Measurements from ENCODE around the gene PTPN9. TPM values are rescaled to one million over a fixed set of nuclear protein-coding genes. Genes with fewer than 3 reads are reported as not detected.

PTPN9 gene
- total RNA-seq (2016; rRNA removed; fragmentation: Illumina TruSeq; extraction: Trizol) (16.5 and 16.6 TPM in 2 replicates), polyA plus RNA-seq (2011; rRNA removed) (19.9 and 21.3 TPM in 2 replicates), polyA minus RNA-seq (2011; rRNA and poly(A)+ RNA removed; ENCODE audit: low replicate concordance) (75.2 and 86.3 TPM in 2 replicates), Bru-seq, nascent RNA (percentile 58 among the genes with signal in this experiment), BruChase-seq, experiment 1, labeled RNA remaining after a 6-hour chase (percentile 66 among the genes with signal in this experiment), BruChase-seq, experiment 2, labeled RNA remaining after a 2-hour chase (percentile 62 among the genes with signal in this experiment)
- 12.9 and 15.6 TPM in 2 replicates for total RNA-seq (2016; cell fraction: cytosol; rRNA removed; fragmentation: Illumina TruSeq; extraction: Trizol; ENCODE audit: low read depth)
- total RNA-seq (2016; cell fraction: insoluble cytoplasmic fraction; rRNA removed; fragmentation: Illumina TruSeq; extraction: Trizol), result 16.3 and 17.5 TPM in 2 replicates
- 20.4 and 21.9 TPM in 2 replicates for total RNA-seq (2016; cell fraction: membrane; rRNA removed; fragmentation: Illumina TruSeq; extraction: Trizol)
- 11.6 and 14.4 TPM in 2 replicates for total RNA-seq (2016; cell fraction: nucleus; rRNA removed; fragmentation: Illumina TruSeq; extraction: Trizol)
- 21.8 and 22.9 TPM in 2 replicates for polyA plus RNA-seq (2011; cell fraction: cytosol; rRNA removed)
- polyA plus RNA-seq (2011; cell fraction: nucleus; rRNA removed), result 12.9 and 15.1 TPM in 2 replicates
- 13.3 and 14.1 TPM in 2 replicates for polyA plus RNA-seq (2012)
- polyA plus RNA-seq (2016; cell fraction: cytosol; fragmentation: Illumina TruSeq; extraction: Trizol; ENCODE audit: low read depth), result 5.8 and 6.2 TPM in 2 replicates
- polyA plus RNA-seq (2016; cell fraction: insoluble cytoplasmic fraction; fragmentation: Illumina TruSeq; extraction: Trizol; ENCODE audit: low read depth), result 16.3 and 19.5 TPM in 2 replicates
- 14.9 and 15.7 TPM in 2 replicates for polyA plus RNA-seq (2016; cell fraction: membrane; fragmentation: Illumina TruSeq; extraction: Trizol; ENCODE audit: low read depth)
- 13.5 and 15.4 TPM in 2 replicates for polyA plus RNA-seq (2016; cell fraction: nucleus; fragmentation: Illumina TruSeq; extraction: Trizol; ENCODE audit: insufficient read depth, low read depth)
- 11.8 and 13.8 TPM in 2 replicates for polyA minus RNA-seq (2011; cell fraction: cytosol; rRNA and poly(A)+ RNA removed)
- 13.6 and 20.1 TPM in 2 replicates for polyA minus RNA-seq (2011; cell fraction: nucleus; rRNA and poly(A)+ RNA removed)
- long read RNA-seq, experiment 1, full-length matches to known transcripts, result 5 of 11 reads
- long read RNA-seq, experiment 1, partial matches to known transcripts, result 0 of 11 reads
- long read RNA-seq, experiment 1, other reads (novel, unspliced or antisense), result 6 of 11 reads
- long read RNA-seq, experiment 2, full-length matches to known transcripts, result 13 of 38 reads
- long read RNA-seq, experiment 2, partial matches to known transcripts, result 3 of 38 reads
- long read RNA-seq, experiment 2, other reads (novel, unspliced or antisense), result 22 of 38 reads

DNA sequence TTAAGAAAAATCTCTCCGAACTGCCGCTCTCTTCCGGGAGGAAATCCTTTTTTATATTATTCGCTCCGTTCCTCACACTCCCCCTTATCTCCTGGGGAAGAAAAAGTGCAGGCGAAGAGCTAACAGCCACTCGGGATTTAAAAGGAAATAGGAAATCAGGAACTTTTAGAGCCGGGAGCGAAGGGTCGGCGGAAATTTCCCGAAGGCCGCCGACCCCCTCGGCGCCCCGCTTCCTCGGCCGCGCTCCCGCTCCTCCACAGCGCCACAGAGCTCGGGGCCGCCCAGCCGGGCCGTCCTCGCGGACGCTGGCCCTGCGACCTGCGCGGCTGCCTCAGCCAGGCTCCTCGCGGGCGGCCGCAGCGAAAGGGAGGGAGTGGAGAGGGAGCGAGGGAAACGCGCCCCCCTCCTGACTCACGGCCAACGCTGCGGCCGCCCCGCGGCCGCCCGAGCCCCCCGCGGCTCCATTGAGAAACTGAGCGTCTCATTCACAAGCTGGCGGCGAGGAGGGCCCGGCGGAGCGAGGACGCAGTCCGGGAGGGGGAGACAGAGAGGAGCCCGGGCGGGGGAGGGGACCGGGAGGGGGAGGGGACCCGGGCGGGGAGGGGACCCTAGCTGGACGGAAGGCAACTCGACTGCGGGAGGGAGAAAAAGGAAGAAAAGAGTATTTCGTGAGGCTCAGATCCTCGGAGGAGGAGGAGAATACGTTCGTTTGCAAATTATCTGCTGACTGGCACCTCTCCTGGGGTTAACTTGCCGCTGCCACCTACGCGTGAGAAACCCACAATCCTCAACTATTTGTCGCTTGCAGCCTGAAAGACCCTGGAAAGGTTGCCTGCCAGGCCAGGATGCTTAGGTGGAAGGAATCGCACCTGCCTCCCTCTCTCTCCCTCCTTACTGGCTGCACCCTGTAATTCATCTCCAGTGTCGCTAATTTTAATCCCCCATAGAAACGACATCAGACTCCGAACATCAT, at the start of gene PTPN9:
TSS of gene PTPN9 (minus strand) at position 368 of the 973 bp plus-strand sequence. CDS start 539 bp downstream, outside the sequence.
- Histone ChIP-seq H3K4me3 (replicated peaks in 1 of 3; ENCODE audit: insufficient read depth in 1 of 3, low read depth in 2 of 3, low read length in 3 of 3) (peak within 1 kb of the TSS; percentile 74 to 100 (median 87)), H3K9me3 (ENCODE audit: low read length) (no peaks in the 10 kb centered on the region), H3K79me2 (ENCODE audit: insufficient read depth, low read length) (peaks cover 29% of the 10 kb centered on the region), H4K20me1 (ENCODE audit: insufficient read depth, low read length) (no peaks in the 10 kb centered on the region; the same call in 1 of the 2 replicates), H2AFZ (ENCODE audit: low read length) (peak within 1 kb of the TSS; percentile 96), H3K4me2 (ENCODE audit: low read depth, low read length) (peak within 1 kb of the TSS; percentile 97), H3K27me3 (ENCODE audit: control insufficient read depth in 1 of 2, insufficient read depth in 2 of 2, low read length in 2 of 2) (no peaks in the 10 kb centered on the region; a peak in 2 of 5 replicates), H3K9ac (ENCODE audit: insufficient read depth, low read depth, low read length) (peak within 1 kb of the TSS; percentile 94), H3K36me3 (replicated peaks in 1 of 2; ENCODE audit: control insufficient read depth in 1 of 2, insufficient read depth in 2 of 2, low read length in 2 of 2) (0 out of 5 replicates have a peak, but pooled peaks cover 0 to 2% of the 10 kb centered on the region in 2 experiments), H3K4me1 (ENCODE audit: insufficient read depth, low read length) (peaks cover 37% of the 10 kb centered on the region), H3K27ac (ENCODE audit: extremely low read length, insufficient read depth, low read length) (peak within 1 kb of the TSS; percentile 93)
- BruUV-seq (replicated peaks), result TSS peak; percentile 58
- CTCF ChIA-PET (ENCODE audit: low intra/inter-chr PET ratio, low total read pairs), result no interaction called here
- in situ Hi-C loops (cut with HindIII; ENCODE audit: extremely low pct_ligation_motif_present, low pct_unique_long_range_greater_than_20kb) (no loop called here), intact Hi-C loops (cut with micrococcal nuclease; ENCODE audit: unreplicated experiment) (loop anchor here (5.0 kb wide), 1 partner anchor 48 kb away; the partner anchor contains the start of gene SNUPN)
- peak; percentile 88 for ATAC-seq
- POLR2A ChIA-PET, result interaction anchor here (0.7 to 3.0 kb wide), 13 partner anchors 9 to 211 kb away, joined by 3 to 13 read pairs (median 6); partner anchors contain the start of genes IMP3, MAN2C1, SIN3A and SNUPN
- WGBS (ENCODE audit: low lambda C conversion rate), result 1% methylated on average over 45 of the region's 78 CpGs
- peak; percentile 66 for DNase-seq (ENCODE audit: low spot score)
- no peak for FAIRE-seq
- 0 out of 2 replicates have a peak, but pooled peaks have one; percentile 9 for TF ChIP-seq ERF (CRISPR knock-in tag; IDR thresholded peaks at IDR 0.05)
- peak; percentile 78 for TF ChIP-seq HNRNPK (IDR thresholded peaks at IDR 0.05; ENCODE audit: low read depth, low read length, poor library complexity, severe bottlenecking)
- TF ChIP-seq REXO4 (CRISPR knock-in tag; IDR thresholded peaks at IDR 0.05; ENCODE audit: borderline replicate concordance), result no peak
- TF ChIP-seq, protein P1, sequence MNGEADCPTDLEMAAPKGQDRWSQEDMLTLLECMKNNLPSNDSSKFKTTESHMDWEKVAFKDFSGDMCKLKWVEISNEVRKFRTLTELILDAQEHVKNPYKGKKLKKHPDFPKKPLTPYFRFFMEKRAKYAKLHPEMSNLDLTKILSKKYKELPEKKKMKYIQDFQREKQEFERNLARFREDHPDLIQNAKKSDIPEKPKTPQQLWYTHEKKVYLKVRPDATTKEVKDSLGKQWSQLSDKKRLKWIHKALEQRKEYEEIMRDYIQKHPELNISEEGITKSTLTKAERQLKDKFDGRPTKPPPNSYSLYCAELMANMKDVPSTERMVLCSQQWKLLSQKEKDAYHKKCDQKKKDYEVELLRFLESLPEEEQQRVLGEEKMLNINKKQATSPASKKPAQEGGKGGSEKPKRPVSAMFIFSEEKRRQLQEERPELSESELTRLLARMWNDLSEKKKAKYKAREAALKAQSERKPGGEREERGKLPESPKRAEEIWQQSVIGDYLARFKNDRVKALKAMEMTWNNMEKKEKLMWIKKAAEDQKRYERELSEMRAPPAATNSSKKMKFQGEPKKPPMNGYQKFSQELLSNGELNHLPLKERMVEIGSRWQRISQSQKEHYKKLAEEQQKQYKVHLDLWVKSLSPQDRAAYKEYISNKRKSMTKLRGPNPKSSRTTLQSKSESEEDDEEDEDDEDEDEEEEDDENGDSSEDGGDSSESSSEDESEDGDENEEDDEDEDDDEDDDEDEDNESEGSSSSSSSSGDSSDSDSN (CRISPR knock-in tag; IDR thresholded peaks at IDR 0.05), result peak; percentile 61
- TF ChIP-seq ZNF205 (CRISPR knock-in tag; IDR thresholded peaks at IDR 0.05), result no peak
- TF ChIP-seq, protein P2, sequence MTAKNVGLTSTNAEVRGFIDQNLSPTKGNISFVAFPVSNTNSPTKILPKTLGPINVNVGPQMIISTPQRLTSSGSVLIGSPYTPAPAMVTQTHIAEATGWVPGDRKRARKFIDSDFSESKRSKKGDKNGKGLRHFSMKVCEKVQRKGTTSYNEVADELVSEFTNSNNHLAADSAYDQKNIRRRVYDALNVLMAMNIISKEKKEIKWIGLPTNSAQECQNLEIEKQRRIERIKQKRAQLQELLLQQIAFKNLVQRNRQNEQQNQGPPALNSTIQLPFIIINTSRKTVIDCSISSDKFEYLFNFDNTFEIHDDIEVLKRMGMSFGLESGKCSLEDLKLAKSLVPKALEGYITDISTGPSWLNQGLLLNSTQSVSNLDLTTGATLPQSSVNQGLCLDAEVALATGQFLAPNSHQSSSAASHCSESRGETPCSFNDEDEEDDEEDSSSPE (CRISPR knock-in tag; IDR thresholded peaks at IDR 0.05), result 0 out of 2 replicates have a peak, but pooled peaks have one; percentile 27
- TF ChIP-seq, protein P3, sequence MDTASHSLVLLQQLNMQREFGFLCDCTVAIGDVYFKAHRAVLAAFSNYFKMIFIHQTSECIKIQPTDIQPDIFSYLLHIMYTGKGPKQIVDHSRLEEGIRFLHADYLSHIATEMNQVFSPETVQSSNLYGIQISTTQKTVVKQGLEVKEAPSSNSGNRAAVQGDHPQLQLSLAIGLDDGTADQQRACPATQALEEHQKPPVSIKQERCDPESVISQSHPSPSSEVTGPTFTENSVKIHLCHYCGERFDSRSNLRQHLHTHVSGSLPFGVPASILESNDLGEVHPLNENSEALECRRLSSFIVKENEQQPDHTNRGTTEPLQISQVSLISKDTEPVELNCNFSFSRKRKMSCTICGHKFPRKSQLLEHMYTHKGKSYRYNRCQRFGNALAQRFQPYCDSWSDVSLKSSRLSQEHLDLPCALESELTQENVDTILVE (CRISPR knock-in tag; IDR thresholded peaks at IDR 0.05), result peak; percentile 38; the same call in 1 of the 2 replicates
- TF ChIP-seq, protein P4, sequence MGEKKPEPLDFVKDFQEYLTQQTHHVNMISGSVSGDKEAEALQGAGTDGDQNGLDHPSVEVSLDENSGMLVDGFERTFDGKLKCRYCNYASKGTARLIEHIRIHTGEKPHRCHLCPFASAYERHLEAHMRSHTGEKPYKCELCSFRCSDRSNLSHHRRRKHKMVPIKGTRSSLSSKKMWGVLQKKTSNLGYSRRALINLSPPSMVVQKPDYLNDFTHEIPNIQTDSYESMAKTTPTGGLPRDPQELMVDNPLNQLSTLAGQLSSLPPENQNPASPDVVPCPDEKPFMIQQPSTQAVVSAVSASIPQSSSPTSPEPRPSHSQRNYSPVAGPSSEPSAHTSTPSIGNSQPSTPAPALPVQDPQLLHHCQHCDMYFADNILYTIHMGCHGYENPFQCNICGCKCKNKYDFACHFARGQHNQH (CRISPR knock-in tag; IDR thresholded peaks at IDR 0.05), result 0 out of 2 replicates have a peak, but pooled peaks have one; percentile 17

Data from HepG2 (cell line).